ENCODE results near the gene METTL25B.
A peak's percentile ranks its signal among the peaks of the same experiment; 100 is the strongest.

METTL25B gene

GRCh38 chr1:156727926-156728598 lies at the start of gene METTL25B:
Gene METTL25B (plus strand): TSS chr1:156728469. CDS start chr1:156729105, 636 bp downstream.
- Mint-ChIP-seq H3K9me3 (no peaks in the 10 kb centered on the region), H3K4me3 (no peak within 1 kb of the TSS), H3K27me3 (no peaks in the 10 kb centered on the region), H3K36me3 (ENCODE audit: low read depth) (peaks cover 28% of the 10 kb centered on the region), H3K4me1 (peaks cover 19% of the 10 kb centered on the region), H3K27ac (peak within 1 kb of the TSS; percentile 99)
- ATAC-seq (peak; percentile 74), DNase-seq (peak; percentile 85)

- no peaks in the 10 kb centered on the region for H3K9me3 Mint-ChIP-seq
- no peak overlapping the region for H3K4me3 Mint-ChIP-seq
- ATAC-seq (no peak), DNase-seq (no peak)
- H3K4me1 Mint-ChIP-seq, result peaks cover 21% of the 10 kb centered on the region
- no peak overlapping the region for H3K27ac Mint-ChIP-seq
- H3K27me3 Mint-ChIP-seq, result peaks cover 49% of the 10 kb centered on the region
- H3K36me3 Mint-ChIP-seq (ENCODE audit: low read depth), result no peaks in the 10 kb centered on the region
Observed at GRCh38 chr1:156680056-156680455, 48.2 kb upstream of the METTL25B start.

- DNase-seq (no peak), ATAC-seq (no peak)
- no peaks in the 10 kb centered on the region for H3K36me3 Mint-ChIP-seq (ENCODE audit: low read depth)
- no peaks in the 10 kb centered on the region for H3K9me3 Mint-ChIP-seq
- H3K4me1 Mint-ChIP-seq, result peaks cover 21% of the 10 kb centered on the region
- no peak overlapping the region for H3K4me3 Mint-ChIP-seq
- no peak overlapping the region for H3K27ac Mint-ChIP-seq
- H3K27me3 Mint-ChIP-seq, result peaks cover 39% of the 10 kb centered on the region
Observed at GRCh38 chr1:156681196-156681960, 46.9 kb upstream of the METTL25B start.

GRCh38 chr1:156682166-156682890 lies 45.9 kb upstream of the METTL25B start:
- peaks cover 35% of the 10 kb centered on the region for H3K27me3 Mint-ChIP-seq
- H3K4me3 Mint-ChIP-seq, result no peak overlapping the region
- no peak for DNase-seq
- no peak overlapping the region for H3K27ac Mint-ChIP-seq
- H3K36me3 Mint-ChIP-seq (ENCODE audit: low read depth), result no peaks in the 10 kb centered on the region
- peaks cover 20% of the 10 kb centered on the region for H3K4me1 Mint-ChIP-seq
- no peak for ATAC-seq
- no peaks in the 10 kb centered on the region for H3K9me3 Mint-ChIP-seq

- Mint-ChIP-seq H3K9me3 (no peaks in the 10 kb centered on the region), H3K27me3 (peaks cover 30% of the 10 kb centered on the region), H3K27ac (no peak overlapping the region), H3K4me3 (no peak overlapping the region), H3K36me3 (ENCODE audit: low read depth) (no peaks in the 10 kb centered on the region), H3K4me1 (peaks cover 21% of the 10 kb centered on the region)
- ATAC-seq (peak; percentile 80), DNase-seq (peak; percentile 27)
Observed at GRCh38 chr1:156684227-156684782, 44.0 kb upstream of the METTL25B start.

GRCh38 chr1:156689035-156689952 lies 39.0 kb upstream of the METTL25B start:
- H3K9me3 Mint-ChIP-seq, result no peaks in the 10 kb centered on the region
- H3K36me3 Mint-ChIP-seq (ENCODE audit: low read depth), result no peaks in the 10 kb centered on the region
- DNase-seq (peak; percentile 79), ATAC-seq (peak; percentile 91)
- peaks cover 56% of the 10 kb centered on the region for H3K27me3 Mint-ChIP-seq
- peaks cover 21% of the 10 kb centered on the region for H3K4me1 Mint-ChIP-seq
- H3K4me3 Mint-ChIP-seq, result no peak overlapping the region
- no peak overlapping the region for H3K27ac Mint-ChIP-seq

GRCh38 chr1:156689953-156690674 lies 38.2 kb upstream of the METTL25B start:
- Mint-ChIP-seq H3K9me3 (no peaks in the 10 kb centered on the region), H3K36me3 (ENCODE audit: low read depth) (no peaks in the 10 kb centered on the region), H3K4me3 (no peak overlapping the region), H3K4me1 (peaks cover 15% of the 10 kb centered on the region), H3K27me3 (peaks cover 60% of the 10 kb centered on the region), H3K27ac (no peak overlapping the region)
- ATAC-seq (no peak), DNase-seq (no peak)

GRCh38 chr1:156690675-156691036 lies 37.6 kb upstream of the METTL25B start:
- ATAC-seq, result no peak
- peaks cover 15% of the 10 kb centered on the region for H3K4me1 Mint-ChIP-seq
- no peak for DNase-seq
- H3K36me3 Mint-ChIP-seq (ENCODE audit: low read depth), result no peaks in the 10 kb centered on the region
- no peaks in the 10 kb centered on the region for H3K9me3 Mint-ChIP-seq
- H3K4me3 Mint-ChIP-seq, result no peak overlapping the region
- peaks cover 60% of the 10 kb centered on the region for H3K27me3 Mint-ChIP-seq
- no peak overlapping the region for H3K27ac Mint-ChIP-seq

- Mint-ChIP-seq H3K4me3 (no peak overlapping the region), H3K27me3 (peaks cover 60% of the 10 kb centered on the region), H3K9me3 (no peaks in the 10 kb centered on the region), H3K4me1 (peaks cover 15% of the 10 kb centered on the region), H3K36me3 (ENCODE audit: low read depth) (no peaks in the 10 kb centered on the region), H3K27ac (no peak overlapping the region)
- DNase-seq (no peak), ATAC-seq (no peak)
Observed at GRCh38 chr1:156691191-156691590, 37.1 kb upstream of the METTL25B start.

- ATAC-seq (no peak), DNase-seq (no peak)
- Mint-ChIP-seq H3K4me1 (peaks cover 15% of the 10 kb centered on the region), H3K27ac (no peak overlapping the region), H3K9me3 (no peaks in the 10 kb centered on the region), H3K36me3 (ENCODE audit: low read depth) (no peaks in the 10 kb centered on the region), H3K4me3 (no peak overlapping the region), H3K27me3 (peaks cover 65% of the 10 kb centered on the region)
Observed at GRCh38 chr1:156691665-156692440, 36.4 kb upstream of the METTL25B start.

GRCh38 chr1:156692441-156692924 lies 35.8 kb upstream of the METTL25B start:
- H3K27ac Mint-ChIP-seq, result no peak overlapping the region
- no peak overlapping the region for H3K4me3 Mint-ChIP-seq

GRCh38 chr1:156692925-156693847 lies 35.1 kb upstream of the METTL25B start:
- ATAC-seq, result no peak
- no peak for DNase-seq
- Mint-ChIP-seq H3K27me3 (peaks cover 67% of the 10 kb centered on the region), H3K27ac (no peak overlapping the region), H3K4me1 (peaks cover 15% of the 10 kb centered on the region), H3K9me3 (no peaks in the 10 kb centered on the region), H3K4me3 (no peak overlapping the region), H3K36me3 (ENCODE audit: low read depth) (no peaks in the 10 kb centered on the region)

More at GRCh38 chr1:156692441-156692924, 35.8 kb upstream of the METTL25B start:
- peaks cover 68% of the 10 kb centered on the region for H3K27me3 Mint-ChIP-seq
- H3K9me3 Mint-ChIP-seq, result no peaks in the 10 kb centered on the region
- DNase-seq (no peak), ATAC-seq (no peak)
- no peaks in the 10 kb centered on the region for H3K36me3 Mint-ChIP-seq (ENCODE audit: low read depth)
- peaks cover 15% of the 10 kb centered on the region for H3K4me1 Mint-ChIP-seq
